ENCODE results near the gene CPNE6.
A peak's percentile ranks its signal among the peaks of the same experiment; 100 is the strongest.
"Not testable (repeated sequence)": the region's sequence is repeated elsewhere in the genome, so short reads cannot be mapped to it uniquely, and the experiment has no call there.

The CPNE6 gene

GRCh38 chr14:24094841-24095270, 23.5 kb downstream of the CPNE6 start:
- ATAC-seq: no peak
- no peaks in the 10 kb centered on the region for H3K27me3 Mint-ChIP-seq

GRCh38 chr14:24095271-24096068, 24.1 kb downstream of the CPNE6 start:
- ATAC-seq (peak; percentile 65), DNase-seq (peak; percentile 76)
- H3K36me3 Mint-ChIP-seq (ENCODE audit: low read depth): peaks cover 34% of the 10 kb centered on the region
- H3K9me3 Mint-ChIP-seq: no peaks in the 10 kb centered on the region
- peak overlapping the region; percentile 98 for H3K4me3 Mint-ChIP-seq
- H3K27me3 Mint-ChIP-seq: no peaks in the 10 kb centered on the region
- H3K4me1 Mint-ChIP-seq: peaks cover 25% of the 10 kb centered on the region
- peak overlapping the region; percentile 97 for H3K27ac Mint-ChIP-seq

More at GRCh38 chr14:24094841-24095270, 23.5 kb downstream of the CPNE6 start:
- Mint-ChIP-seq H3K4me1 (peaks cover 25% of the 10 kb centered on the region), H3K4me3 (peak overlapping the region; percentile 98), H3K9me3 (no peaks in the 10 kb centered on the region), H3K27ac (peak overlapping the region; percentile 97), H3K36me3 (ENCODE audit: low read depth) (peaks cover 28% of the 10 kb centered on the region)
- peak; percentile 20 for DNase-seq

DNA sequence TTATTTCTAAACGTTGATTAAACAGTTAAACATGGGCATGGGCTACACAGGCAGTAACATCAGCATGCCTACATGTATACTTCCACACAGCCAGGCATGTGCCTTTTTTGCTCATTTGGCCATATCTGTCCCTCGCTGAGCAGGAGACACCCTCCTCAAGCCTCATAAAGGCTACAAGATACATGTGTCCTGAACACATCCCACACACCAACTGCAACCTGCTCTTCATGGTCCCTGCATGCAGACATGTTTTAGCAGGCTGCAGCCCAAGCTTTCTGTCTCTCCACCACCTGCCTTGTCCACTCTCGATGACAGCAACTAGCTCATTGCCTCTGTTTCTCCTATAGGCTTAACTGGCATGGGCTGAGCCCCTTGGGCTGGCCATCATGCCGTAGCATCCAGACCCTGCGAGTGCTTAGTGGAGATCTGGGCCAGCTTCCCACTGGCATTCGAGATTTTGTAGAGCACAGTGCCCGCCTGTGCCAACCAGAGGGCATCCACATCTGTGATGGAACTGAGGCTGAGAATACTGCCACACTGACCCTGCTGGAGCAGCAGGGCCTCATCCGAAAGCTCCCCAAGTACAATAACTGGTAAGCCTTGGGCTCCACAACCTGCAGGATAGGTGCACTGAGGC, 25.3 kb downstream of the CPNE6 start:
- Mint-ChIP-seq H3K4me3 (peak overlapping the region; percentile 52), H3K27ac (peak overlapping the region; percentile 54)
- no peak for ATAC-seq

GRCh38 chr14:24098229-24098926, 27.0 kb downstream of the CPNE6 start:
- Mint-ChIP-seq H3K9me3 (no peaks in the 10 kb centered on the region), H3K27me3 (no peaks in the 10 kb centered on the region), H3K36me3 (ENCODE audit: low read depth) (peaks cover 54% of the 10 kb centered on the region), H3K4me3 (no peak overlapping the region), H3K4me1 (peaks cover 19% of the 10 kb centered on the region), H3K27ac (no peak overlapping the region)
- DNase-seq: no peak
- no peak for ATAC-seq

More for the DNA sequence above, 25.3 kb downstream of the CPNE6 start:
- Mint-ChIP-seq H3K36me3 (ENCODE audit: low read depth) (peaks cover 41% of the 10 kb centered on the region), H3K27me3 (no peaks in the 10 kb centered on the region), H3K9me3 (no peaks in the 10 kb centered on the region), H3K4me1 (peaks cover 25% of the 10 kb centered on the region)
- DNase-seq: no peak

- Mint-ChIP-seq H3K27ac (peak overlapping the region; percentile 50), H3K9me3 (no peaks in the 10 kb centered on the region), H3K4me3 (no peak overlapping the region), H3K4me1 (peaks cover 15% of the 10 kb centered on the region), H3K36me3 (ENCODE audit: low read depth) (peaks cover 62% of the 10 kb centered on the region), H3K27me3 (no peaks in the 10 kb centered on the region)
- DNase-seq (no peak), ATAC-seq (no peak)
Observed at GRCh38 chr14:24098927-24099813, 27.8 kb downstream of the CPNE6 start.

DNA sequence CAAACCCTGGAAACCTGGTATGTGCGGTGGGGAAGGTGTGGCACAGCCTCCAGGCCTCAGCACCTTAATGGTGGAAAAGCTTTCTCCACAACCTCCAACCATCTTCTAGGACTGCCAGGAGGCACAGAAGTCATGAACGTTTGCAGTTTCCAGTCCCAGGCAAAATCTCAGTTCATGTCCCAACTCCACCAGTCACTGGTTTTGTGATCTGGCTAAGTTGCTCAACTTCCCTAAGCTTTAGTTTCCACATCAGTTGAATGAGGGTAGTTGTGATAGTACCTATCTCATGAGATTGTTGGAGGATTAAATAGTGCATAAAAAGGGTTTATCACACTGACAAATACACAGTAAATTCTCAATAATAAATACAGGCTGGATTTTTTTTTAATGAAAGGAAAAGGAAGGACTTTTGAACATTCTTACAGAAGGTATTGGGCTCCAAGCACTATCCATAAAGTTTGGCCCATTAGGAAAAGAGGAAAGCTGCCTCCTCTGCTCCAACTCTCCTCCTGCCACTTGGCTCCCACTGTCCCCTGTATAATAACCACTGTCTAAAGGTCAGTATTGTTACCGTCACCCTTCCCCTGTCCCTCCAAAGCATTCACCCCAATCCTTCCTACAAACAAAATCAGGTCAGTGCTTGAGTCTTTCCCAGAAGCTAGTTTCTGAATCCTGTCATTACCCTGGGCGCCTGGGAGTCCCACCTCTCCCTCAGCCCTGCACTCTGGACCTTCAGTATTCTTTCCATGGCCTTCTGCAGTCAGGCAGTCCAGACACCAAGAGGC, 29.0 kb downstream of the CPNE6 start:
- no peak overlapping the region for H3K4me3 Mint-ChIP-seq
- no peak overlapping the region for H3K27ac Mint-ChIP-seq
- no peaks in the 10 kb centered on the region for H3K27me3 Mint-ChIP-seq
- no peak for DNase-seq
- H3K36me3 Mint-ChIP-seq (ENCODE audit: low read depth): peaks cover 62% of the 10 kb centered on the region
- ATAC-seq: no peak
- peaks cover 13% of the 10 kb centered on the region for H3K4me1 Mint-ChIP-seq
- H3K9me3 Mint-ChIP-seq: no peaks in the 10 kb centered on the region

DNA sequence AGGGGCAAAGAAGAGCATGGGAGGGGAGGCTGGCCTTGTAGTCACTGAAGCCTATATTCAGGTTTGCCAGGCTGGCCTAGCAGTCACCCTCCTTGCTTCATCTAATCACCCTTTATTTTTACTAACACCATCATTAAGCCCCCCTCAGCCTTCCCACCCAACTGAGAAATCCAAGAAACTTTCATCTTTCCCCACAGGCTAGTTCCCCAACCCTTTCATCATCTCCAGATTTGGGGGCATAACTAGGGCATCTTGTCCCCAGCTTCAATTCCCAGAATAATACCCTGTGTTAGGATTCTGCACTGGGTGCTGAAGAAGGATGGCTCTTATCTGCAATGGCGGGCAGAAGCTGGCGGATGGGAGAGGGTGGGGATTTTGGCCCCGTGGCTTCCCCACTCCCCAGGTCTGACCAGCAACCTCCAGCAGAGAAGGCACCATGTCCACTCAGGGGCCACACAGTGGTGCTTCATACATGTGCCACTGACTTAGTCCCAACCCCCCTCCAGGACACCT, 29.7 kb downstream of the CPNE6 start:
- H3K36me3 Mint-ChIP-seq (ENCODE audit: low read depth): peaks cover 56% of the 10 kb centered on the region
- H3K27ac Mint-ChIP-seq: no peak overlapping the region
- H3K27me3 Mint-ChIP-seq: no peaks in the 10 kb centered on the region
- ATAC-seq (no peak), DNase-seq (no peak)
- no peak overlapping the region for H3K4me3 Mint-ChIP-seq
- no peaks in the 10 kb centered on the region for H3K9me3 Mint-ChIP-seq
- H3K4me1 Mint-ChIP-seq: peaks cover 10% of the 10 kb centered on the region

GRCh38 chr14:24102357-24103048, 31.1 kb downstream of the CPNE6 start:
- H3K4me3 Mint-ChIP-seq: no peak overlapping the region
- H3K27me3 Mint-ChIP-seq: no peaks in the 10 kb centered on the region
- H3K36me3 Mint-ChIP-seq (ENCODE audit: low read depth): peaks cover 48% of the 10 kb centered on the region
- no peak for ATAC-seq
- peaks cover 7% of the 10 kb centered on the region for H3K4me1 Mint-ChIP-seq
- H3K27ac Mint-ChIP-seq: no peak overlapping the region
- no peak for DNase-seq
- H3K9me3 Mint-ChIP-seq: no peaks in the 10 kb centered on the region

DNA sequence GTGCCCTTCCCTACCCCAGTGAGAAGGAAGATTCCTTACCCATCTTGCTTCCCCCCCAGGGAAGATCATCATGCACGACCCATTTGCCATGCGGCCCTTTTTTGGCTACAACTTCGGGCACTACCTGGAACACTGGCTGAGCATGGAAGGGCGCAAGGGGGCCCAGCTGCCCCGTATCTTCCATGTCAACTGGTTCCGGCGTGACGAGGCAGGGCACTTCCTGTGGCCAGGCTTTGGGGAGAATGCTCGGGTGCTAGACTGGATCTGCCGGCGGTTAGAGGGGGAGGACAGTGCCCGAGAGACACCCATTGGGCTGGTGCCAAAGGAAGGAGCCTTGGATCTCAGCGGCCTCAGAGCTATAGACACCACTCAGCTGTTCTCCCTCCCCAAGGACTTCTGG, 32.1 kb downstream of the CPNE6 start:
- Mint-ChIP-seq H3K27me3 (no peaks in the 10 kb centered on the region), H3K4me1 (peaks cover 11% of the 10 kb centered on the region), H3K27ac (peak overlapping the region; percentile 41), H3K4me3 (no peak overlapping the region), H3K9me3 (no peaks in the 10 kb centered on the region), H3K36me3 (ENCODE audit: low read depth) (peaks cover 44% of the 10 kb centered on the region)
- DNase-seq (no peak), ATAC-seq (no peak)

- not testable (repeated sequence) for H3K4me3 Mint-ChIP-seq, H3K9me3 Mint-ChIP-seq, DNase-seq, H3K27me3 Mint-ChIP-seq, ATAC-seq
- peak overlapping the region; percentile 53 for H3K27ac Mint-ChIP-seq
- peaks cover 31% of the 10 kb centered on the region for H3K36me3 Mint-ChIP-seq (ENCODE audit: low read depth)
- peaks cover 23% of the 10 kb centered on the region for H3K4me1 Mint-ChIP-seq
Observed at GRCh38 chr14:24105609-24106239, 34.4 kb downstream of the CPNE6 start.

- Mint-ChIP-seq H3K27ac (no peak overlapping the region), H3K4me3 (no peak overlapping the region), H3K27me3 (no peaks in the 10 kb centered on the region), H3K4me1 (peaks cover 23% of the 10 kb centered on the region), H3K9me3 (no peaks in the 10 kb centered on the region), H3K36me3 (ENCODE audit: low read depth) (peaks cover 25% of the 10 kb centered on the region)
- DNase-seq (no peak), ATAC-seq (no peak)
Observed at GRCh38 chr14:24106672-24107271, 35.4 kb downstream of the CPNE6 start.

GRCh38 chr14:24108336-24108874, 37.0 kb downstream of the CPNE6 start:
- DNase-seq (no peak), ATAC-seq (no peak)
- H3K27me3 Mint-ChIP-seq: no peaks in the 10 kb centered on the region
- H3K27ac Mint-ChIP-seq: peak overlapping the region; percentile 81
- H3K4me3 Mint-ChIP-seq: no peak overlapping the region
- H3K4me1 Mint-ChIP-seq: peaks cover 23% of the 10 kb centered on the region
- H3K9me3 Mint-ChIP-seq: no peaks in the 10 kb centered on the region
- peaks cover 12% of the 10 kb centered on the region for H3K36me3 Mint-ChIP-seq (ENCODE audit: low read depth)

All from activated naive CD8-positive, alpha-beta T cell treated with anti-CD3 and anti-CD28 coated beads, Interleukin-2, amount 50 U/mL, for 24 hours (primary cell).